Epithelial cell of esophagus (primary cell): ENCODE results near the gene SCAPER.
A peak's percentile ranks its signal among the peaks of the same experiment; 100 is the strongest.
"Not testable (repeated sequence)": the region's sequence is repeated elsewhere in the genome, so short reads cannot be mapped to it uniquely, and the experiment has no call there.

Source experiments
- DNase-seq: peaks from one replicate; pipeline ENCODE4 v3.0.0; 2010; ENCODE audit warnings: low read depth
- H3K4me3 ChIP-seq: 2 replicates; pipeline ENCODE4 v1.5.1; 2011; ENCODE audit warnings: mild to moderate bottlenecking, low read length, control low read depth
- TF ChIP-seq, protein P1 (sequence below): IDR thresholded peaks from 2 replicates; pipeline ENCODE4 v1.5.1; 2011; ENCODE audit warnings: low read depth, mild to moderate bottlenecking, low read length, control low read depth, inconsistent platforms; ENCODE audit not compliant: insufficient read depth; ENCODE audit errors: missing control alignments

The SCAPER gene

DNA sequence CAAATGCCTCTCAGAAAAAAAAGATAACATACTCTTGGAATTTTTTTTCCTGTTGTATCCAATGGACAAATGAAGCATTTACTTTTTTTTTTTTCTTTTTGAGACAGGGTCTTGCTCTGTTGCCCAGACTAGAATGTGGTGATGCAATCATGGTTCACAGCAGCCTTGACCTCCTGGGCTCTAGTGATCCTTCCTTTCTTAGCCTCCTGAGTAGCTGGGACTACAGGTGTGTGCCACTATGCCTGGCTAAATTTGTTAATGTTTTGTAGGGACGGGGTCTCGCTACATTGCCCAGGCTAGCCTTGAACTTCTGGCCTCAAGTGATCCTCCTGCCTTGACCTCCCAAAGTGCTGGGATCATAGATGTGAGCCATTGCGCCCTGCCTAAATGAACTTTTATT is 401.3 kb downstream of the SCAPER start:
- TF ChIP-seq, protein P1, sequence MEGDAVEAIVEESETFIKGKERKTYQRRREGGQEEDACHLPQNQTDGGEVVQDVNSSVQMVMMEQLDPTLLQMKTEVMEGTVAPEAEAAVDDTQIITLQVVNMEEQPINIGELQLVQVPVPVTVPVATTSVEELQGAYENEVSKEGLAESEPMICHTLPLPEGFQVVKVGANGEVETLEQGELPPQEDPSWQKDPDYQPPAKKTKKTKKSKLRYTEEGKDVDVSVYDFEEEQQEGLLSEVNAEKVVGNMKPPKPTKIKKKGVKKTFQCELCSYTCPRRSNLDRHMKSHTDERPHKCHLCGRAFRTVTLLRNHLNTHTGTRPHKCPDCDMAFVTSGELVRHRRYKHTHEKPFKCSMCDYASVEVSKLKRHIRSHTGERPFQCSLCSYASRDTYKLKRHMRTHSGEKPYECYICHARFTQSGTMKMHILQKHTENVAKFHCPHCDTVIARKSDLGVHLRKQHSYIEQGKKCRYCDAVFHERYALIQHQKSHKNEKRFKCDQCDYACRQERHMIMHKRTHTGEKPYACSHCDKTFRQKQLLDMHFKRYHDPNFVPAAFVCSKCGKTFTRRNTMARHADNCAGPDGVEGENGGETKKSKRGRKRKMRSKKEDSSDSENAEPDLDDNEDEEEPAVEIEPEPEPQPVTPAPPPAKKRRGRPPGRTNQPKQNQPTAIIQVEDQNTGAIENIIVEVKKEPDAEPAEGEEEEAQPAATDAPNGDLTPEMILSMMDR = no peak
- no peak overlapping the region for H3K4me3 ChIP-seq
- no peak for DNase-seq

DNA sequence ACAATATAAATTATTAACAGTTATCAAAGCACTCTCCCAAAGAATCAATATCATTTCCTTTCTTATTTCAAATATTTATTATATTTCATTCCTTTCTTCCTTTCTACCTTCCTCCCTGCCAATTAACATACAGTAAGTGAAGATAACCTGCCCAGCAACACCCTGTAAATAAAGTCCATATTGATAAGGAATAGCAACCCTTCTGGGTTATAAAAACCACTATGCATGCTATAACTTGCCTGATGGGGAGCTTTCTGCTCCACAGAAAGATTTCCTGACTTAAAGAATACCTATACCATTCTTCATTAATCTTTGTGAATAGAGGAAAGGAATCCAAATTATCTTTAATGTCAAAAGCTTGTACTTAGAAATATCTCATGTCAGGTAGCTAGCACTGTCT is 402.0 kb downstream of the SCAPER start:
- no peak overlapping the region for H3K4me3 ChIP-seq
- peak; percentile 25 for DNase-seq
- TF ChIP-seq, protein P1 = no peak

DNA sequence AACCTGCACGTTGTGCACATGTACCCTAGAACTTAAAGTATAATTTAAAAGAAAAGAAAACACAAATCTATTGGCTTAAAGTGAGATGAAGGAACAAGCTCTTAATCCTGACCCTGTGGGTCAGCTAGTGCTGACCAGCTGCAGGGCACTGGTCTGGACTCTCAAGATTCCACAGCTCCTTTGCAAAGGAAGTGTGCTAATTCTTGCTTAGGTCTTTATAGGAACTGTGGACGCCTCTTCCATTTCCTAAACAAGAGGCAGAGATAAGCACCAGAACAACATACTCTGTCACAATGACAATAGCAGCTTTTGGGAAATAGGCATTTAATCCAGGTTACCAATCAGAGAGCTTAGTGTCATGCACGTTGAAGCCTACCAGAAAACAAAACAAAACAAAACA is 402.5 kb downstream of the SCAPER start:
- DNase-seq = no peak
- TF ChIP-seq, protein P1 = no peak
- H3K4me3 ChIP-seq = no peak overlapping the region

DNA sequence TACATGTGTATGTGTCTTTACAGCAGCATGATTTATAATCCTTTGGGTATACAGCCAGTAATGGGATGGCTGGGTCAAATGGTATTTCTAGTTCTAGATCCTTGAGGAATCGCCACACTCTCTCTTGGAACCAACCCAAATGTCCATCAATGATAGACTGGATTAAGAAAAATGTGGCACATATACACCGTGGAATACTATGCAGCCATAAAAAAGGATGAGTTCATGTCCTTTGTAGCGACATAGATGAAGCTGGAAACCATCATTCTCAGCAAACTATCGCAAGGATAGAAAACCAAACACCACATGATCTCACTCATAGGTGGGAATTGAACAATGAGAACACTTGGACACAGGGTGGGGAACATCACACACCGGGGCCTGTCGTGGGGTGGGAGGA is 403.0 kb downstream of the SCAPER start:
- DNase-seq, H3K4me3 ChIP-seq: not testable (repeated sequence)

DNA sequence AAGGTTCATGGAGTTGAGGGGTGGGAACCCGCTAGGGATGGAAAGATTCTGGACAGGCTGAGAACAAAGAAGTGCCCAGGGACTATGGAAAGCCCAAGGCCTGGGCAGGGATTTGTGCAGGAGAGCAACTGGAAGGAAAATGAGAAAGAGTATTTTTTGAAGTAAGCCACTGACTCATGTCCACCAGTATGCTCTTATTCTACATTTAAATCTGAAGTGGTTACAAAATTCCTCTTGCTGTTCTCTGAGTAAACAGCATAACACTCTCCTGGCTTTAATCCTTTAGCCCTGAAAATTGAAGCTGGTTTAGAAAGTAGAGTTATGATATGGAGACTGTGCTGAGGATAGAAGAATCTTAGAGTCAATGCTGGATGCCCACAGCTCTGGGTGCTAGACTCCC is 403.4 kb downstream of the SCAPER start:
- TF ChIP-seq, protein P1 = no peak
- DNase-seq = no peak

DNA sequence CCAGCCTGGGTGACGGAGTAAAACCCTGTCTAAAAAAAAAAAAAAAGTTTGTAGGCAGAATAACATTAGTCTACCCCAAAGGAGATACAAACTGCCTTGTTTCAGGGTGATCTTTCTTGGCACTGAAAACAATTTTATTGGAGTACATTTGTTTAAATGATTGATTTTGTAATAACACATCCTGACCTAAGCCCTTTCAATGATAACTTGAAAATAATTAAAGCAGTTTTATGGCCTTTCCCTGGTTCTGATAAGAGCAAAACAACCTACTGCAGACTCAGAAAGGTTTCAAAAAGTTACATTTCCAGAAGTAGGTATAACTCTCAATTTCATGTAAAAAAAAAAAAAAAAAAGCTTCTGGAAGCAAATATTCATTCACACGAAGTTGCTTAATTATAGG is 404.1 kb downstream of the SCAPER start:
- DNase-seq = no peak
- TF ChIP-seq, protein P1 = no peak
- no peak overlapping the region for H3K4me3 ChIP-seq

More for the DNA sequence above, 403.4 kb downstream of the SCAPER start:
- H3K4me3 ChIP-seq = no peak overlapping the region

DNA sequence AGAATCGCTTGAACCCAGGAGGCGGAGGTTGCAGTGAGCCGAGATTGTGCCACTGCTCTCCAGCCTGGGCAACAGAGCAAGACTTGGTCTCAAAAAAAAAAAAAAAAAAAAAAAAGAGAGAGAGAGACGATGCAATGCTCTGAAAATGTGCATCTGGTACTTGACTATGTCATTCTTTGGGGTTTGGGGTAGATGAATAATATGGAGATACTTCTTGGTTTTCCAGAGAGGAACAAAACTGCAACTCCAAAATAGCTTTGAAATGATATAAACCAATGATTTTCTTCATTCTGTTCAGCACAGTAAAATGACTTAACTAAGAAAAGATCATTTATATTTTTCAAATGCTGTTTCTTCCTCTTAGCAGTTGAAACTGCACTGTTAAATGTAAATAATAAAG is 409.7 kb downstream of the SCAPER start:
- H3K4me3 ChIP-seq = no peak overlapping the region
- TF ChIP-seq, protein P1 = no peak
- no peak for DNase-seq

DNA sequence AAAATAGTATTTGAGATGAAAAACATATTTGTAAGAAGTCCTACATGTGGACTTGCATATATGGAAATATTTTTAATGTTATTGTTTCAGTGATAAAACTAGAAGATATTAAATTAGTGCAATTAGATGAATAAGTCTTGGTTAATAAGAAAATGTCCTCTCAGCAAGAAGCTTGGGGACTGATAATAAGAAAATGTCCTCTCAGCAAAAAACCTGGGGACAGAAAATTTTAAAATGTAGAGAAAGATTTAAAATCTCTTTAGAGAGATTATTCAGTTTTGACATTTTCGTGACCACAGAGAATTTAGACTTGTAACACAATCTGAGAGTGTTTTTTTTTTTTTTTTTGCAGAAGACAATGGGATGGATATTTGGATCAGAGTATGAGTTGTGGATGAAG is 412.6 kb downstream of the SCAPER start:
- H3K4me3 ChIP-seq = no peak overlapping the region
- no peak for DNase-seq
- TF ChIP-seq, protein P1 = no peak
